NCI-H2107 treated with DMSO at 0.1 percent for 48 hours (cell line): ENCODE results near the gene KIAA0753.

ENCODE experiments used
- DNase-seq: peaks from one replicate; lab custom pipeline; 2025; ENCODE audit not compliant: unreplicated experiment; lab: John Stamatoyannopoulos, UW

KIAA0753 gene

GRCh38 chr17:6572972-6573370 is 67.5 kb downstream of the KIAA0753 start:
- no peak for DNase-seq

- no peak for DNase-seq
Observed at GRCh38 chr17:6571452-6571781, 69.1 kb downstream of the KIAA0753 start.

GRCh38 chr17:6570731-6571451 is 69.6 kb downstream of the KIAA0753 start:
- no peak for DNase-seq

GRCh38 chr17:6569370-6570285 is 70.9 kb downstream of the KIAA0753 start:
- no peak for DNase-seq

- no peak for DNase-seq
Observed at GRCh38 chr17:6568184-6568758, 72.2 kb downstream of the KIAA0753 start.

- peak; percentile 15 for DNase-seq
Observed at GRCh38 chr17:6567528-6568183, 72.9 kb downstream of the KIAA0753 start.

- DNase-seq = no peak
Observed at GRCh38 chr17:6561446-6561845, 79.1 kb downstream of the KIAA0753 start.

- DNase-seq = no peak
Observed at GRCh38 chr17:6560496-6560895, 80.0 kb downstream of the KIAA0753 start.

- DNase-seq = no peak
Observed at GRCh38 chr17:6559753-6560215, 80.7 kb downstream of the KIAA0753 start.

GRCh38 chr17:6558932-6559752 is 81.4 kb downstream of the KIAA0753 start:
- DNase-seq = no peak

GRCh38 chr17:6558276-6558675 is 82.2 kb downstream of the KIAA0753 start:
- no peak for DNase-seq

- no peak for DNase-seq
Observed at GRCh38 chr17:6557040-6557438, 83.5 kb downstream of the KIAA0753 start.

- no peak for DNase-seq
Observed at GRCh38 chr17:6556121-6557039, 84.1 kb downstream of the KIAA0753 start, which contains the start of gene PITPNM3. TSS of gene PITPNM3 (minus strand) at chr17:6556555. CDS start at chr17:6556406, 149 bp downstream.

GRCh38 chr17:6555331-6556120 is 85.0 kb downstream of the KIAA0753 start:
- DNase-seq = no peak

- no peak for DNase-seq
Observed at GRCh38 chr17:6554871-6555330, 85.6 kb downstream of the KIAA0753 start.

- DNase-seq = no peak
Observed at GRCh38 chr17:6554342-6554741, 86.2 kb downstream of the KIAA0753 start.

- DNase-seq = peak; percentile 52
Observed at GRCh38 chr17:6551869-6552531, 88.5 kb downstream of the KIAA0753 start.

- no peak for DNase-seq
Observed at GRCh38 chr17:6551356-6551755, 89.2 kb downstream of the KIAA0753 start.
